G401 (cell line): ENCODE data around the gene SAMHD1. TPM values are rescaled to one million over a fixed set of nuclear protein-coding genes. Genes with fewer than 3 reads are reported as not detected.
"Not testable (repeated sequence)": the region's sequence is repeated elsewhere in the genome, so short reads cannot be mapped to it uniquely, and the experiment has no call there.

Experiments used
- DNase-seq: peaks from one replicate; pipeline ENCODE4 v3.0.0-alpha.2; 2015; ENCODE audit warnings: low spot score
- in situ Hi-C: cut with HindIII; loops from 2 replicates; pipeline ENCODE4 v1.10.0; 2016; ENCODE audit warnings: low sequenced_read_pairs, mixed read lengths
- total RNA-seq: library from RNA; depleted of rRNA; stranded (reverse); fragments of >200 nt; shearing (Covaris generic); gene quantifications from 2 replicates; pipeline ENCODE4 v1.2.3, GENCODE V29; 2014; rRNA removed

SAMHD1 gene
- total RNA-seq, 1 experiment from 2014 or later: 31.2 TPM

DNA sequence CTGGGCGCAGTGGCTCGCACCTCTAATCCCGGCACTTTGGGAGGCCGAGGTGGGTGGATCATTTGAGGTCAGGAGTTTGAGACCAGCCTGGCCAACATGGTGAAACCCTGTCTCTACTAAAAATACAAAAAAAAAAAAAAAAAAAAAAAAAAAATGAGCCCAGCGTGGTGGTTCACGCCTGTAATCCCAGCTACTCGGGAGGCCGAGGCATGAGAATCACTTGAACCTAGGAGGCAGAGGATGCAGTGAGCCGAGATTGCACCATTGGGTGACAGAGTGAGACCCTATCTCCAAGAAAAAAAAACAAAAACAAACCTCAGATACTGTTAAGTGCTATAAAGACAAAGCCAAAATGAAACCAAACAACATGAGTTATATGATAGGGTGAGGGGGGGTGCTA lies 110.5 kb downstream of the SAMHD1 start:
- in situ Hi-C loops, DNase-seq: not testable (repeated sequence)

Other genes with a start within 250 kb of the SAMHD1 start
- 27.8 and 34.6 TPM in 2 replicates for gene NDRG3, start 205.6 kb downstream of the SAMHD1 start, total RNA-seq
- gene DSN1, start 177.9 kb downstream of the SAMHD1 start, total RNA-seq: 31.0 and 31.1 TPM in 2 replicates
- 0.14 and 1.2 TPM in 2 replicates for gene TLDC2, start 75.6 kb downstream of the SAMHD1 start, total RNA-seq
- gene RBL1, start 144.3 kb upstream of the SAMHD1 start, total RNA-seq: 9.0 and 15.9 TPM in 2 replicates
- 216 and 273 TPM in 2 replicates for gene RPN2, start 227.6 kb upstream of the SAMHD1 start, total RNA-seq
- 0.07 and 1.8 TPM in 2 replicates for gene MROH8, start 227.8 kb upstream of the SAMHD1 start, total RNA-seq